ENCODE measurements around the gene APOL6.
"Not testable (repeated sequence)": the region's sequence is repeated elsewhere in the genome, so short reads cannot be mapped to it uniquely, and the experiment has no call there.

Gene APOL6

GRCh38 chr22:35678836-35679235, 30.6 kb downstream of the APOL6 start:
- DNase-seq (ENCODE audit: extremely low read depth, low read depth), result no peak
- TF ChIP-seq, protein P1, sequence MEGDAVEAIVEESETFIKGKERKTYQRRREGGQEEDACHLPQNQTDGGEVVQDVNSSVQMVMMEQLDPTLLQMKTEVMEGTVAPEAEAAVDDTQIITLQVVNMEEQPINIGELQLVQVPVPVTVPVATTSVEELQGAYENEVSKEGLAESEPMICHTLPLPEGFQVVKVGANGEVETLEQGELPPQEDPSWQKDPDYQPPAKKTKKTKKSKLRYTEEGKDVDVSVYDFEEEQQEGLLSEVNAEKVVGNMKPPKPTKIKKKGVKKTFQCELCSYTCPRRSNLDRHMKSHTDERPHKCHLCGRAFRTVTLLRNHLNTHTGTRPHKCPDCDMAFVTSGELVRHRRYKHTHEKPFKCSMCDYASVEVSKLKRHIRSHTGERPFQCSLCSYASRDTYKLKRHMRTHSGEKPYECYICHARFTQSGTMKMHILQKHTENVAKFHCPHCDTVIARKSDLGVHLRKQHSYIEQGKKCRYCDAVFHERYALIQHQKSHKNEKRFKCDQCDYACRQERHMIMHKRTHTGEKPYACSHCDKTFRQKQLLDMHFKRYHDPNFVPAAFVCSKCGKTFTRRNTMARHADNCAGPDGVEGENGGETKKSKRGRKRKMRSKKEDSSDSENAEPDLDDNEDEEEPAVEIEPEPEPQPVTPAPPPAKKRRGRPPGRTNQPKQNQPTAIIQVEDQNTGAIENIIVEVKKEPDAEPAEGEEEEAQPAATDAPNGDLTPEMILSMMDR (IDR thresholded peaks at IDR 0.05; ENCODE audit: low read depth, low read length, missing control alignments), result no peak
- H3K4me3 ChIP-seq (replicated peaks; ENCODE audit: low read depth, low read length), result no peak overlapping the region

DNA sequence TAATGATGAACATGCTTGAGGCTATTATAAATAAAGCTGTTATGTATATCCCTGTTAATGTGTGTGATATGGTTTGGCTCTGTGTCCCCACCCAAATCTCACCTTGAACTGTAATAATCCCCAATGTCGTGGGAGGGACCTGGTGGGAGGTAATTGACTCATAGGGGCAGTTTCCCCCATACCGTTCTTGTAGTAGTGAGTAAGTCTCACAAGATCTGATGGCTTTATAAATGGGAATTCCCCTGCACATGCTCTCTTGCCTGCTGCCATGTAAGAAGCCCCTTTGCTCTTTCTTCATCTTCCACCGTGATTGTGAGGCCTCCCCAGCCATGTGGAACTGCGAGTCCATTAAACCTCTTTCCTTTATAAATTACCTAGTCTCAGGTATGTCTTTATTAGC, 31.2 kb downstream of the APOL6 start:
- H3K4me3 ChIP-seq (replicated peaks; ENCODE audit: low read depth, low read length); DNase-seq (ENCODE audit: extremely low read depth, low read depth): not testable (repeated sequence)

GRCh38 chr22:35681454-35682052, 33.3 kb downstream of the APOL6 start:
- no peak overlapping the region for H3K4me3 ChIP-seq (replicated peaks; ENCODE audit: low read depth, low read length)
- no peak for DNase-seq (ENCODE audit: extremely low read depth, low read depth)
- TF ChIP-seq, protein P1 (IDR thresholded peaks at IDR 0.05; ENCODE audit: low read depth, low read length, missing control alignments), result no peak

DNA sequence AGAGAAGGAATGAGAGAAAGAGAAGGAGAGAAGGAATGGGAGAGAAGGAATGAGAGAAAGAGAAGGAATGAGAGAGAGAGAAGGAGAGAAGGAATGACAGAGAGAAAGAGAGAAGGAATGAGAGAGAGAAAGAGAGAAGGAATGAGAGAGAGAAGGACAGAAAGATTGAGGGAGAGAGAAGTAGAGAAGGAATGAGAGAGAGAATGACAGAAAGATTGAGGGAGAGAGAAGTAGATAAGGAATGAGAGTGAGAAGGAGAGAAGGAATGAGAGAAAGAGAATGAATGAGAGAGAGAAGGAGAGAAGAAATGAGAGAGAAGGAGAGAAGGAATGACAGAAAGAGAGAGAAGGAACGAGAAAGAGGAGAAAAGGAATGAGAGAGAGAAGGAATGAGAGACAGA, 35.3 kb downstream of the APOL6 start:
- TF ChIP-seq, protein P1 (IDR thresholded peaks at IDR 0.05; ENCODE audit: low read depth, low read length, missing control alignments), result no peak
- no peak for DNase-seq (ENCODE audit: extremely low read depth, low read depth)
- no peak overlapping the region for H3K4me3 ChIP-seq (replicated peaks; ENCODE audit: low read depth, low read length)

- H3K4me3 ChIP-seq (replicated peaks; ENCODE audit: low read depth, low read length), result no peak overlapping the region
- DNase-seq (ENCODE audit: extremely low read depth, low read depth), result no peak
- TF ChIP-seq, protein P1 (IDR thresholded peaks at IDR 0.05; ENCODE audit: low read depth, low read length, missing control alignments), result peak; percentile 41
These were observed 36.0 kb downstream of the APOL6 start for GRCh38 chr22:35684270-35684700.

DNA sequence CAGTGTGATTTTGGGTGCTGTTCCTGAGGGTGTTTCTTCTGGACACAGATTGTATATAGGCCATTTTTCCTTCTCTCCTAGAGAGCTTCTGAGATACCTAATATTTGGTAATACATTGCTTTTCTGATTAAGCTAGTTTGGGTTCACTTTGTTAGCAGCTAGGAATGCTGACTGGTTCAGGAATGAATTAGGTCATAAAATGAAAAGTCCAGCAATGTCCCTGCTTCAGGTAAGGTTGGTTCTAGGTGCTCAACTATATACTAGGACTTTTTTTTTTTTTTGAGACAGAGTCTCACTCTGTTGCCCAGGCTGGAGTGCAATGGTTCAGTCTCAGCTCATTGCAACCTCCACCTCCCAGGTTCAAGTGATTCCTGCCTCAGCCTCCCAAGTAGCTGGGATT, 36.5 kb downstream of the APOL6 start:
- H3K4me3 ChIP-seq (replicated peaks; ENCODE audit: low read depth, low read length), result no peak overlapping the region
- no peak for DNase-seq (ENCODE audit: extremely low read depth, low read depth)
- TF ChIP-seq, protein P1 (IDR thresholded peaks at IDR 0.05; ENCODE audit: low read depth, low read length, missing control alignments), result no peak

DNA sequence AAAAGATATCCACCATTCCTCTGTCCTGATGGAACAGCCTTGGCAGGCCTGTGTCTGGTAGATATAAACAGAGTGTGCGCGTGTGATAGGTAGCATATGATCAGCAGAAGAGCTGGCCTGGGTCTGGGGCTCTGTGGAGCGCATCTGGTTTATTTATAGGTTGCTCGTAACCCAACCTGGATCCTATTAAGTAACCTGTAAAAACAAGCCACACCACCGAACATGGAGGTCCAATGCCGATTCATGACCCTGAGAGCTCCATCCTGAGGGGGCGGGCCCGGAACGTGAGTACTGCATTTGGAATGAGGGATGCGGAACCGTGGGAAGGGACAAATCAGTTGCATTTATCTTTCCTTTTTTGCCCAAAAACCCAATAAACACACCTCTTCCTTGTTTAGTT, 37.5 kb downstream of the APOL6 start:
- DNase-seq (ENCODE audit: extremely low read depth, low read depth), result no peak
- no peak overlapping the region for H3K4me3 ChIP-seq (replicated peaks; ENCODE audit: low read depth, low read length)
- TF ChIP-seq, protein P1 (IDR thresholded peaks at IDR 0.05; ENCODE audit: low read depth, low read length, missing control alignments), result no peak

Measured in HFF-Myc (cell line).